Epithelial cell of prostate (primary cell): ENCODE measurements around the gene FILIP1L.

ENCODE experiments used
- DNase-seq: peaks from one replicate; pipeline ENCODE4 v3.0.0-alpha.2; 2011; ENCODE audit warnings: low read depth, low spot score
- H3K27ac ChIP-seq: fragments of 450-650 bp; 2 replicates; pipeline ENCODE4 v1.5.1; 2017; ENCODE audit warnings: mild to moderate bottlenecking

Gene FILIP1L

DNA sequence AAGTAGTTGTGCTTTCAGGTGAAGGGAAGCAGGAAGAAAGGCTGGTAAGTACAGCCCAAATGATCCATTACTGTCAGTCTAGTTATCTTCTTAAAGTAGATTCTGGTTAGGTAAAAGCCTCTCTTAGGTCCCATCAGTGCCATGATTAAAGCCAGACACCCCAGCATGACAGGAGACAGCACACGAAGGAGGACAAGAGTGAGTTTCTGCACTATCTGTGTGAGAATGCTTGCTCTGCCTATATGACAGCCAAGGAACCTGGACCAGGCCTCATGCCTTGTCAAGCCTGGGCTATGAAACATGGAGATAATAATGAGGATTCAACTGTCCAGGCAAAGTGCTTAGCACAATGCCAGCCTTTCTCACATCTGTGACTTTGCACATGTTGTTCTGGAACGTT is 13.5 kb upstream of the FILIP1L start:
- H3K27ac ChIP-seq = no peak overlapping the region
- no peak for DNase-seq

DNA sequence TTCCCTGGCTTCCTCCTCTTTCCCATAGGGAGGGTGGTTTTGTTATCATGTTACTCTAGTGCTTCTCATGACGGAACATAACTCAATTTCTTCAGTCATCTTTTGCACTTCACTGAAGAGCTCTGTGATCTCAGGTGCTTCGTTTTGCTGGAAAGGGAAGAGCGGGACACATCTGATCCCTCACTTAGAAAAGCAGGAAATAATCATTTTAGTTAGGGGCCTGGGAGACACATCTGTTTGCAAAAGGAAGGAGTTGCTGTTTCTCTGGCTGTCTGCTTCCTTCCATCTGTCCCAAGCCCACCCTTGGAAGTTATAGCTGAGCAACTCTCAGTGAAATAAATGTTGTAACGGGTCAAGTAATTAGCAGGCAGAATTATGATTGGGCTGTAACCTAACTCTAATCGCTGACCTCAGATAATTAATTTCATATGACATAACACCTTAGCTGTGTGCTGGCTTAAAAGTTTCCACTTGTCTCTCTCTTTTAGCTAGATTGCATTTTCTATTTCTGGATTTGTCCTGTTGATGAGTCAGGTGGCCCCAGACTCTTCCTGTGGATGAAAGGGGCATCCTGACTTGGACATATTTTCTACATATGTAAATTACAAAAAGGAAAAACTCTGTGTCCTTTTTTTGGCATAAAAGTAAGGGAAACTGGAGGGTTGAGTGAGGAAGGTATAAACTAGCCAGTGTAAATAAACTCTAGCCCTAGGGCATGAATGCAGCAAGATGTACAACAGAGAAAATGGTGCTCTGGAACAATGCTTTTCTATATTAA is 11.0 kb upstream of the FILIP1L start:
- DNase-seq = no peak
- no peak overlapping the region for H3K27ac ChIP-seq

DNA sequence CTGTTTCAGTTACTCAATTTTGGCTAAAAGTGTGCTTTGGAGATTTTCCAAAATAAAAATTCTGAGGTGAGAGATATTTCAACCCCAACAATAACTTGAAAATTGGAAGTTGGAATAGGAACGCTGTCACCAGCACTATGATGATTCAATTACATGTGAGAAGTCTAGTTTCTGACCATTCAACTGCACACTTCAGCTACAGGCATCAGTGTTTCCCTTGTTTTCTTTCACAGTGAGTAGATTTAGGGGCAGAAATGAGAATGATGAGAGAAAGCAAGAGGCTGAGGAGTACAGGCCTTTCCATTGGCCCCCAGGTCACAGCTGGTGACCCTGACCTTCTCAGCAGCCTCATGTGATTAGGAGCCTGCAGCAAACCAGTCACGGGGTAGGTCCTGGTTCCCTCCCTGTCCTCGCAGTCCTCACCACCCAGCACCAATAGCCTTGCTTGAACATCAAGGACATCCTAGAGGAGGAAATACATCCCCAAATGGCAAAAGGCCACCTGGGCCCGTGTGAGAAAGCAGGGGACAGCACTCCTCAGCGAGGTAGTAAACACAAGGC is 10.0 kb upstream of the FILIP1L start:
- DNase-seq = no peak
- H3K27ac ChIP-seq = no peak overlapping the region

DNA sequence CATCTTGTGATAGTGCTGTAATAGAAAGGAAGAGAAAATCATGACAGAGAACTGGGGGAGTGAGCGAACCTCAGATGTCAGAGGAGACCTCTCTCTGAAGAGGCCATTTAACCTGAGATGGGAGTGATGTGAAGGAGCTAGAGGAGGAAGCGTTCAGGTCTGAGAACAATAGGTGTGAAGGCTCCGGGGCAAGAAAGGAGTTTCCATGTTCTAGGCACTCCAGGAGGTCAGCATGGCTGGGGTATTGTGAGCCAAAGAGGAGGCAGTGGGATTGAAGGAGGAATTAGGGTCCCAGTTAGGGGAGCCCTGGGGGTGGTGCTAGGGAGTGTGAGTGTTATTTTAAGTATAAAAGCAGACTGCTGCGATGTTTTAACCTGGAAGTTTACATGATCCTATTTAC is 8.8 kb upstream of the FILIP1L start:
- no peak for DNase-seq
- H3K27ac ChIP-seq = no peak overlapping the region

DNA sequence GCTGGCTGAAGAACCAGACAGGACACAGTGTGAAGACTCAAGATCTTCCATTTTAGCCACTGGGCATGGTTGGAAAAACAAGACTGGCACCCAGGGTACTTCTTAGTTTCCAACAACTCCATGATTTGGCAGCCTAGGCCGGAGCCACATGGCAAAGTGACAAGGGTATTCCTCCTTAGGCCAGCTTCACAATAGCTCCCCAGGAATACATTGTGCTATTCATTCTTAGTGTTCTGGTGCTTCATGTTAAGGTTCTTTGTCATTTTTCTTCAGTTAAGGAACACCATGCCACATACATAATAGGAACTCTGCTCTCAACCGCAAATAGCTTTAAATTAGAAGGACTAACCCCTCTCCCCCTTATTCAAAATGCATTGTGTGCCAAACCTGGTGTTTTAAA is 8.0 kb upstream of the FILIP1L start:
- DNase-seq = no peak
- H3K27ac ChIP-seq = no peak overlapping the region

DNA sequence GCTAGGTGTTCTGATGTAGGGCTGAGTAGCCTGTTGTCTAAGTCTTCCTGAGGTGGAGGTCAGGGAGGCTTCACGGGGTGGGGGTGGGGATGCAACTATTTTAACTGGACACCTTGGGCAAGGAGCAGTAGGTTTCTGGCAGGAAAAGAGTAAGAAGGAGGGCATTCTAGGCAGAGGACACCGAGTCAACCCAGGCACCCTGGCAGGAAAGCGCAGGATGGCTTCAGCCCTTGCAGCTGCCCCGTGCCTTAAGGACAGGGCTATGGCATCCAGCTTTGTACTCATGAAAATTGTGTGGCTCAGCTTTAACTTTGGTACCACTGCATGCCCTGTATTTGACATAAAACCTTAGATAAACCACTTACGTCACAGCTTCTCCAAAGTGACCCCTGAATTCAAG is 6.4 kb upstream of the FILIP1L start:
- no peak for DNase-seq
- no peak overlapping the region for H3K27ac ChIP-seq

DNA sequence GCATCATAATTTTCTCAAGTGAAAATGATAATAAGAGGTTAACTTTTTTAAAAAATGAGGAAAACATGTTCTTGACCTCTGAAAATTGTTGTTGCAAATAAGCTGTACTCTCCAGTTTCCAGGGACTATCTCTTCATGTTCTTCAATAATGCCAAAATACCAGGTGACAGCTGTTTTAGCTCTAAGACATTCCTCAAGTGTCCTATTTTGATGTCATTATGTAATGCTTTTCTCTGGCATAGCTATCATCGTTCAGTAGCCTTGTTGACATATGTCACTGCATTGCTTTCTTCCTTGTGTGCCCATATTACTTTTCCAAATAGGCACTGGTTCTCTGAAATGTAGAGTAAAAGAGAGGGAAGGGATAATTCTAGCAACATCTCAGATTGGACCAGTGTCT is 5.7 kb upstream of the FILIP1L start:
- DNase-seq = no peak
- no peak overlapping the region for H3K27ac ChIP-seq

DNA sequence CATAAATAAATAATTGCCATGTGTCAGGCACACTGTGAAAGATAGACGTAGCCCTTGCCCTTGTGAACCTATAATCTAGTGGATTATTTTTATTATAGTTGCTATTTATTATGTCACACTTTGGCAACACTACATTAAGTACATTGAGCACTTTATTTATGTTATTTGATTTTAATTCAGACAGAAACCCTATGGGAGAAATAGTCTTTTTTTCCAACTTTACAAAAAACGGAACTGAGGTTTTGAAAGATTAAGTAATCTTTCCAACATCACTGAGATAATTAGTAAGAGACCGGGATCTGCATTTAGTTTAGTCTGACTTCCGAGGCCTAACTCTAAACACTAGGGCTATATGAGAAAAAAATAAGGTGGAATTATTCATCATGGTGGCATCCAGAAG is 2.8 kb upstream of the FILIP1L start:
- DNase-seq = no peak
- H3K27ac ChIP-seq = no peak overlapping the region

DNA sequence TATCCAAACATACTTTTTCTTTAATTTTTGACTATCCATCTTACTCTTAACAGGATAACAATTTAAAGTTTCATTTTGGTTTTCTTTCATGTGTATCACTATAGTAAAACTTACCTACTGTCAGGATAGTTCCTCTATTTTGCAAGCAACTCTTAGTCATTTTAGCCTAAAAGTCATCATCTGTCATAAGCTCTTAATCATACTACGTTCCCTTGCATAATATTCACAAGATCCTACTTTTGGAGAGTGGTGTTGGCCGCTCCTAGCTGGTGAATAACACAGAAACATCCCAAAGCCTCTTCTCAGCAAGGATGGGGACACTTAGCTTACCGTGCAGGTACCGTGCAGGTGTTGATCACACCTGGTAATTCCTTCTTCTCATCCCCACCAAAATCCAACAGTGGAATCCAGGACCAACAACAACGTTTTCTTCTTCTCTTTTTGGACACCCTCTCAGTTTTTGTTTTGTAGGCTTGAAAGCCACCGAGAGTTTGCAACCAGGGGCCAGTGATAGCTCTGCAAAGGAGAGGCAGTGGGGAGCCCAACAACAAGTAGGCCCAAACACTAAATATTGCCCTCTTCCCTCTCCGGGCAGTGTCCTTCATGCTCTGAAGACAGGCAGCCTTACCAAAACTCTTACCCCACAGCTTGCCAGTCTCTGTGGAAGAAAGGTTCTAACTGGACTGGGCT is 433 bp downstream of the FILIP1L start:
- peak; percentile 20 for DNase-seq
- no peak overlapping the region for H3K27ac ChIP-seq

DNA sequence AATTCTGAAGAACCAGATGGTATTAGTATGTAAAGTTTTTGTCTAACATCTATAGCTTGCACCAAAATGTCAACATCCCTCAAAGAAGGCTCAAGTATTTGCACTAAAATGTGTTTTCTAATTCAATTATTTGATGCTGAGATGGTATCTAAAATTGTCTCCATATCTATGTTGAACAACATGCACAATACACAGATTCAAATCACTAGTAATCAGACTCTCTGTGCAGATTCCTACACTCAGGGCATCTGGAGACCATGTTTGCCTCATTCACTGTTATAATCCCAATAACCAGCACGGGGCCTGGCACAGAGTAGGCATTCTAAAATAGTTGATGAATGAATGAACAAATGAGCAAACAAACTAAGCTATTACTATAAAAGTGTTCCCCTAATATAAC is 2.6 kb downstream of the FILIP1L start:
- no peak for DNase-seq
- no peak overlapping the region for H3K27ac ChIP-seq

DNA sequence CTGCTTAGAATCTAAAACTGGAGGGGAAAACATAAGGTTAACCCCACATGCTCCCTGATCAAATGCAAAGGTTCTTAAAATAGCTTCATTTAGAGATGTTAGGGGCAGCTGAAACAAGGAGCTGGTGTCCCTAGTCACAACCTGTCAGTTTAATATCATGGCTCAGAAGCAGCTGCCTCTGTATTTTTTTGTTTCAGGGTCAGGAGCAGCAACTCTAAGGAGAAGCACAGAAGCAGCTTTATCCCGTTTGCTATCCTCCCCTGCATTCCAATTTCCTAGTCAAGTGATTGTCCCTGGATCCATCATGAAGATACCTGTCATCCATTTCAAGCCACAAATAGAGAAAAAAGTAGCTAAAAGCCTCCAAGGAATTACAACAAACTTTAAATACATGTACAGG is 4.1 kb downstream of the FILIP1L start:
- H3K27ac ChIP-seq = no peak overlapping the region
- no peak for DNase-seq

DNA sequence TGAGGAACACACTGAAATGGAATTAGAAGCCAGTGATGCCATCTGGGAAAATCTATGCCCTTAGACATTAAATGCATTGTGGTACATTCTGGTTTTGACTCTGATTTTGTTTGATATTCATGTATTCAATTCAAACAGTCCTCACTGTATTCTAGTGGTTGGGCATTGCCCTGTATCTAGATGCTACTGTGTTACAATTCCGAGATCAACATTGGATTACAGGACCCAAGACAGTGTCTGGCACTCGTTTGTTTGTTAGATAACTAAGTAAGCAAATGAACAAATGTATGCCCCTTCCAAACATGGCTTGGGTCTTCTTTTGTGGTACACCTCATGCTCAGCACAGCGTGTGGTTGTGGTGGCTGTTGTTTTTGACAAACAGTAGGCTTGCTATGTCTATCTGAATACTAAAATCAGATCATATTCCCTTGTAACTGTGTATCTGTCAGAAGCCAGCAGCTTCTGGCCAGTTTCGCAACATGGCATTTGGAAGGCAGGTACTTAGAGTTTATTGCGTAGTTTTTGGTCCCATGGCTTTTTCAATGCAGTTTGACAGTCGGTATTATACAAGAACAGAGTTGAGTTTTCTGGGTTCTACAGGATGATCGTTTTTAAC is 5.7 kb downstream of the FILIP1L start:
- no peak overlapping the region for H3K27ac ChIP-seq
- DNase-seq = no peak

DNA sequence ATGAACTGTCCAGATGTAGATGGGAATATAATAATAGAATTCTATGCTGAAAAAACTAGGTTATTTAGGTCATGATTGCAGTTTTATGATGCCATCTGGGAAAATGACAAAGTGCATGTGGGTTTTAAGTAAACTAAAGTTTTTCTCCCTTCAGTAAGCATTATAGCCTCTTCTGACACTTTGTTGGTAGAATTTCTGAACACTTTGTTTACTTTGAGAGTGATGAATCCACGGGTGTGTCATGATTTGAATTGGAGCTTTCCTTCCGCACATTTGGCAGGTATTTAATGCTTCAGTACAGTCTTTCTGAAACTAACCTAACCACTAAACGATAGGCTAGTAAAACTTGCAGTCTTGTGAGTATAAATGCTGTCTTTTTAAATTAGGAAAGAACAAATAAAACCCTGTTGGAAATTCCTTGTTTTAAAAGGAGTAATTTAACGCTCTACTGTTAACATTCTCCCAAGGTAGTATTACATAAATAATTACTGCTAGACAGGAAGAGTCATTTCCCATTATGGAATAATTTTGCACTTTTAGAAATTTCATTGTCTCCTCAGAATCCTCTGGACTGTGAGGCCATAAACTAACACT is 7.0 kb downstream of the FILIP1L start:
- no peak for DNase-seq
- peak overlapping the region; percentile 92 for H3K27ac ChIP-seq

DNA sequence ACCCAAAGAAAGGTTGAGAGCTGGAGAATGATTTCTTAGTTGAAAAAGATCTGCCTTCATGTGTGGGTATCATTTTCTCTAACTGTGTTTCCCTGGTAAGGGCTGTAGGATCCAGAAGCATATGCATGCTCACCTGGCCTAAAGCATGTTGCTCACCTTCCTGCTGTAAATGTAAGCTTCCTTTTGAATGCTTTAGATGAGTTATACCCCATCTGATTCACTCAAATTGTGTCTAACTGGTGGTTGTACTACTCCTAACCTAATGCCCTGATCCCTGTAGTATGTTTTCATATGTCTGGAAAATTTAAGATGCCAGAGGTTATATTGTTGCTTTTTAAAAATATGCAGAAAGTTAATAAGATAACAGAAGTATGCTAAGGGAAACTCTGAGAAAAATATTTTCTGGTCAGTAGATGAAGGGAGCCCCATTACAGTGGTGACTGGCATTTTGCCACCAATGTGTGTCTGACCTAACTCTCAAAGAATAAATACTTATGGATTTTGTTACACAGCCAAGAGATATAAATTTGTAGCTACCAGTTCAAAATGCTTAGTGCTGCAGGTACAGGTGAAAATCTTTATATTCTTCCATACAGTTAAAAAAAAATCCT is 7.7 kb downstream of the FILIP1L start:
- peak; percentile 64 for DNase-seq
- peak overlapping the region; percentile 92 for H3K27ac ChIP-seq

DNA sequence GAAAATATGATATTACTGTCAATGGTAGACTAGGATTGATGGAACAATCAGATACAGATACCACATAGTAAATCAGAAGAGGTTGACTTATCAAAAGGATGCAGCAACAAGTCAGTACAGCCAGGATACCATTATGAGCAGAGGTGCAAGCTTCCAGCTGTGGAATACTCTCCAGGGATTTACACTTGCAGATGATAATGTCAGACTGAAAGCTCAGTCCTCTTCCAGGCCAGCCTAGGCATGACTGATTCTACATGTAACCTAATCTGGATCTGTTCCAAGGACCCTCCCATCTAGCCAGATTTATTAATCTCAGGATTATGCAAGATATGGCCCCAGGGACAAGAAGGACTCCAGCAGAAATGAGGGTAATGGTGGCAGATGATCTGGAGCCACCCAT is 8.2 kb downstream of the FILIP1L start:
- DNase-seq = no peak
- H3K27ac ChIP-seq = peak overlapping the region; percentile 92

DNA sequence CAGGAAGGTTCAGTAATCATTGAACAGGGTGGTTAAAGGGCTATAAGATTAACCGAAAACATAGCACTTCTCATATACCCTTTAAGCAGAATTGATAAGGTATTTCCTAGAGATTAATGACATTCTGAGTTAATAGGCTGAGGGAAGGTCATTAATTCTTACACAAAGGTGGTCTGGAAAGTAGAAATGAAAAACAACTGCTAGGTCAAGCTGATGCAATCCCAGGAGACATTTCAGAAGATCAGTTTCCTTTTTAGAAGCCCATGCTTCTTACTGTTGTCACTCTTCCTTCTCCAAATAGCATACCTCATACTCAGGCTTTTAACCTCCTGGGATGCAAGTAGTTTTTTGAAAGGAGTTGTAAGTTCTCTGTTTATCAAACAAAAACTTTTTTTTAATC is 8.8 kb downstream of the FILIP1L start:
- H3K27ac ChIP-seq = peak overlapping the region; percentile 92
- DNase-seq = no peak

DNA sequence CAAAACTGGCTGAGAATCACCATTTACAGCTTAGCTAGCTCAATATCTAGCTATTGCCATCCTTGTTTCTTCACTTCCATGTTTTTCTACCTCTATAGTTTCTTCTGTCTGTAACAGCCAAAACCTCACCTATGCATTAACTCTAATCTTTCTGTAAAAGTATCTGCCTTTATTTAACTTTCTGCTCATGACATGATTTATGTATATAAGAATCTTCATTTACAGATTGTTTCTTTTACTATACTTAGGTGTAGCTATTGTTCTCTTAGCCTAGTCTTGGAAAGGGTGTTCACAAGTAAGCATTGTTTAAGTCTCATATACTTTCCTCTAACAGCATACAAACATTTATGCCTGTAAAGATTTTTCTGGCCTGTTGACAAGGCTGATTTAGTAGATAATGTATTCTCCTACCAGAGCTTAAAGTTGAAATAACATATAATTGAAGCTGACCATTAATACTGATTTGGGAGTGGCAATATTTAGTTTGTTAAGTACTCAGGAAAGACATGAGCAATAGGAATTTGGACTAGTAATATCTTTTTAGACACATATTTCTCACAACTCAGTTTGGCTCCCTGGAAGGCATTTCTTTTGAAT is 9.4 kb downstream of the FILIP1L start:
- no peak for DNase-seq
- peak overlapping the region; percentile 92 for H3K27ac ChIP-seq

DNA sequence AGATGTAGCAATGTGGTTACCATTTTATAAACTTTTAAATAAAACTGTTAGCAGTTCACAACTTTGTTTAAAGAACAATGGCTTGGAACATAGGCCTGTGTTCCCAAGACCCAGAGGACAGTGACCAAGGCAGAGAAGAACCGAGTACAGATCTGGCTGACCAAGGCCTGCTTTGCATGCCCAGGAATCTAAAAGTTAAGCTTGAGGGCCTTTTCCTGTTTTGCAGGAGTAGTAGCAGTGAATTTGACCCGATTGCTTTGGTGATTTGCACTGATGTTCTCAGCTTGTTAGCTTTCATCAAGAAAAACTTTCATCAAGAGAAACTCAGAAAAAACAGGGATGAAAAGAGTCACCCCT is 9.9 kb downstream of the FILIP1L start:
- no peak for DNase-seq
- H3K27ac ChIP-seq = peak overlapping the region; percentile 92

DNA sequence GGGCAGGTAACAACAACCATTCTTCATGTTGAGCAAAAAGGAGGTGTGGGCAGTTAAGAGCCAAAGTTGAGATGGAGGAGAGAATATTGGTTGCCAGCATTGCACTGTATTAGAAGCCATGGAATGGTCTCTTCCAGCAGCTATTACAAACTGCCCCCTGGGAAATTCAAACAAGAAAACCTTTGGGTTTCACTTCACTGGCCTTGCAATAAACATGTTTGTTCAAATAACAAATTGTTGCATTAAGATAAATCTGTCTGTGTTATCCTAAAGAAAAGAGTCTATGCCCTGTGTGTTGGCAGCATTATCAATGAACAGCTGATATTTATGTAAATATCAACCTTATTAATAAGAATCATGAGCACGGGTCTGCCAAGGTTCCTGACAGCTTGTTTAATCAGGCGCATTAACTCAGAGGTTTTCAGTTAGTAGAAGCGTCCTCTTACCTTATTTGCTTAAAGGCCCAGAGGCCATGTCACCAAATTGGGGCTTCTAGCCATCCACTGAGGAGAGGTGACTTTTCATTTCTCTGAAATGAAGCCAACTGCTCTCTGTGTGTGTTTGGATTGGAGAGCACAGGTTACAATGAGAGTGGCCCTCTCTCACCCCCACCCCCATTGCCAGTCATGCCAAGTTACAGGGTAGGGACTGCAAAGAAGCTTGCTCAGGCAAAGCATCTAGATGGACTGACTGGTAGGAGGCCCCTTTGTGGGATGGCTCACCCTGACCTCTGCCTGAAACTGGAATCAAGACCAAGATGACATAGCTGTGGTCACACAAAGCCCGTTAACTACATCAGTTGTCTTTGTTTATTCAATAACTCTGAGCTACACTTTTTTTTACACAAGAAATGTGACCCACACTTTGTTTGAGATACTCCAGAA is 10.5 kb downstream of the FILIP1L start:
- no peak for DNase-seq
- no peak overlapping the region for H3K27ac ChIP-seq
